EH (cell line): Measurements from ENCODE around the gene NAXD.
A peak's percentile ranks its signal among the peaks of the same experiment; 100 is the strongest.
"Not testable (repeated sequence)": the region's sequence is repeated elsewhere in the genome, so short reads cannot be mapped to it uniquely, and the experiment has no call there.

ENCODE experiments used
- DNase-seq: peaks from one replicate; pipeline ENCODE4 v3.0.0-alpha.2; 2015; ENCODE audit warnings: low read depth

The NAXD gene

GRCh38 chr13:110644892-110645521, 29.7 kb downstream of the NAXD start:
- peak; percentile 41 for DNase-seq

GRCh38 chr13:110645750-110646149, 30.4 kb downstream of the NAXD start:
- no peak for DNase-seq

GRCh38 chr13:110646442-110647364, 31.4 kb downstream of the NAXD start:
- no peak for DNase-seq

- no peak for DNase-seq
Measured at GRCh38 chr13:110647365-110647737, 32.0 kb downstream of the NAXD start.

GRCh38 chr13:110648146-110648819, 32.9 kb downstream of the NAXD start:
- no peak for DNase-seq

GRCh38 chr13:110648848-110649421, 33.6 kb downstream of the NAXD start:
- no peak for DNase-seq

GRCh38 chr13:110649551-110649950, 34.2 kb downstream of the NAXD start:
- DNase-seq = no peak

GRCh38 chr13:110650436-110650835, 35.1 kb downstream of the NAXD start:
- no peak for DNase-seq

- no peak for DNase-seq
Measured at GRCh38 chr13:110651271-110651670, 35.9 kb downstream of the NAXD start.

- DNase-seq = no peak
Measured at GRCh38 chr13:110651726-110652230, 36.4 kb downstream of the NAXD start.

- DNase-seq = no peak
Measured at GRCh38 chr13:110652231-110652730, 36.9 kb downstream of the NAXD start.

GRCh38 chr13:110652764-110653163, 37.4 kb downstream of the NAXD start:
- no peak for DNase-seq

GRCh38 chr13:110653271-110653670, 37.9 kb downstream of the NAXD start:
- DNase-seq = no peak

- no peak for DNase-seq
Measured at GRCh38 chr13:110653851-110654250, 38.5 kb downstream of the NAXD start.

- no peak for DNase-seq
Measured at GRCh38 chr13:110657196-110657595, 41.9 kb downstream of the NAXD start.

- not testable (repeated sequence) for DNase-seq
Measured at GRCh38 chr13:110658218-110658911, 43.0 kb downstream of the NAXD start.

GRCh38 chr13:110661256-110661655, 45.9 kb downstream of the NAXD start:
- no peak for DNase-seq

GRCh38 chr13:110662091-110662490, 46.7 kb downstream of the NAXD start:
- no peak for DNase-seq

GRCh38 chr13:110662777-110663443, 47.6 kb downstream of the NAXD start:
- DNase-seq = no peak

- no peak for DNase-seq
Measured at GRCh38 chr13:110663491-110663890, 48.1 kb downstream of the NAXD start.

GRCh38 chr13:110664041-110664440, 48.7 kb downstream of the NAXD start:
- DNase-seq = no peak
